GM10266 (cell line): ENCODE data around the gene MAP6.
A peak's percentile ranks its signal among the peaks of the same experiment; 100 is the strongest.

Experiments
- DNase-seq: peaks from one replicate; pipeline ENCODE4 v3.0.0; 2012; ENCODE audit errors: extremely low spot score
- TF ChIP-seq, protein P1 (sequence below): IDR thresholded peaks from 2 replicates; pipeline ENCODE4 v1.5.1; 2012; ENCODE audit warnings: mild to moderate bottlenecking, low read depth; ENCODE audit not compliant: control insufficient read depth, insufficient read depth; ENCODE audit errors: missing control alignments

Gene MAP6

DNA sequence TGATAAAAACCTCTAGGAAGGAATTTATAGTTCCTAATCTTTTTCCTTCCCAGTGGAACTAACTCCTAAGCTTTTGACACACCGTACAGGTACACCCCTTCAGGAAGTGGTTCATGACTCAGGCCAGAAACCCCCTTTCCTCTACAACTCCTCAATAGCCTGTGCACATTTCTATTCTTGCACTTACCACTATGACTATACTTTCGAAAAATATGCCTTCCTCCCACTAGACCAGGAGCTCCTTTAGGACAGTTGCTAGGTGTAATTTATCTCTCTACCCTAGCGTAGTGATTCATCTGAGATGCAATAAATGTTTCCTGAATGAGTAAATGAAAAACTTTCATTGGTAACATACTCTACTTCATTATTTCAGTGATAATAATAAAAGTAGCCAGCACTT is 14.5 kb downstream of the MAP6 start:
- peak; percentile 62 for DNase-seq
- TF ChIP-seq, protein P1, sequence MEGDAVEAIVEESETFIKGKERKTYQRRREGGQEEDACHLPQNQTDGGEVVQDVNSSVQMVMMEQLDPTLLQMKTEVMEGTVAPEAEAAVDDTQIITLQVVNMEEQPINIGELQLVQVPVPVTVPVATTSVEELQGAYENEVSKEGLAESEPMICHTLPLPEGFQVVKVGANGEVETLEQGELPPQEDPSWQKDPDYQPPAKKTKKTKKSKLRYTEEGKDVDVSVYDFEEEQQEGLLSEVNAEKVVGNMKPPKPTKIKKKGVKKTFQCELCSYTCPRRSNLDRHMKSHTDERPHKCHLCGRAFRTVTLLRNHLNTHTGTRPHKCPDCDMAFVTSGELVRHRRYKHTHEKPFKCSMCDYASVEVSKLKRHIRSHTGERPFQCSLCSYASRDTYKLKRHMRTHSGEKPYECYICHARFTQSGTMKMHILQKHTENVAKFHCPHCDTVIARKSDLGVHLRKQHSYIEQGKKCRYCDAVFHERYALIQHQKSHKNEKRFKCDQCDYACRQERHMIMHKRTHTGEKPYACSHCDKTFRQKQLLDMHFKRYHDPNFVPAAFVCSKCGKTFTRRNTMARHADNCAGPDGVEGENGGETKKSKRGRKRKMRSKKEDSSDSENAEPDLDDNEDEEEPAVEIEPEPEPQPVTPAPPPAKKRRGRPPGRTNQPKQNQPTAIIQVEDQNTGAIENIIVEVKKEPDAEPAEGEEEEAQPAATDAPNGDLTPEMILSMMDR, result no peak

DNA sequence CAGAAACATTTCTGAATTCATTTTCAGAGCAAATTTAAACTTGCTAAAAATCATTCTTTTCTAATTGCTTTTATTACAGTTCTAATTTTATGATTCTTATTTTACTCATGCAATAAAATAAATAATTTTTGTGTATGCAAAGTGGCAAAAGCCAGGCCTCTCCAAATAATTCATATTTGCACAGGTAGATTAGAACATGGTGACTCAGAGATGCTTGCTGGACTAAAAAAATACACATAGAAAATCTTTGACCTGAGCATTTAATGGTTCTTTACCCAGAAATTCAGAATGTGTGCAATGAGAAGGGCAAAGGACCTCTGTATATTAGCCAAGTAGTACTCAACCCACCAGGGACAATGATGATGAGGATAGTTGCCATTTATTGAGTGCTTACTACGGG is 15.3 kb downstream of the MAP6 start:
- DNase-seq, result no peak
- TF ChIP-seq, protein P1, result no peak

DNA sequence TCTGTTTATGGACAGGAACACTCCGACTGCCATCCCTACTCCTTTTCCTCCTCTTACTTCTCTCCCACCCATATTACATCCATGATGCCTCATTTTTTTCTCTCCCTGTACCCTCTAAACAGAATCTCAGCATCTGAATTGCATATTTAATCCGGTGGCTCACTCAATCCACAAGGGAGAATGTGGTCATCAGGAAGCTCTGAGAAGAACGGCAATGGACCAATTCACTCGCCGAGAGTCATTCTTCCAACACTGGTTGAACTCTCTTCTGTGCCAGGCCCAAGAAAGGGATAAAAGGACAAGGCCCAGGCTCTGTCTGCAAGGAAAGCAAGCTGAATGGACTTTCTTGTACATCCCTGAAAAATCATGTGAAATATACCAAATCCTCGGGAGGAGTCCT is 15.9 kb downstream of the MAP6 start:
- TF ChIP-seq, protein P1, result no peak
- no peak for DNase-seq

DNA sequence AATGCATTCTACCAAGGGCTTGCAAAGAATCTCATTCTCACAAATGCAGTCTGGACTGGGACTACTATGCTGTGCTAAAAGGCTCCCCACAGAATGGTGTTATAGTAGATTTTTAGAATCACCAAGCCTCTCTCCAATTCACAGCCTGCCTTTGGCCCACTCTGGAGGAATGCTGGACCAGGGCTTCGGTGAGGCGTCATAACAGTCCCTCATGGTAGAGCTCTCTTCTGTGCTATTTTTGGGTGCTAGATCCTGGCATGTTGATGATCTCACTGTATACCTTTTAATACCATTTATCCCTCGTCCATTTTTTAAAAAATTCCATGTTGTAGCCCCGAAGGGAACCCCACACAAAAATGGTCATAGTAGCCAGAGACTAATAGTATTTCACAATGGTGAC is 17.6 kb downstream of the MAP6 start:
- no peak for DNase-seq
- TF ChIP-seq, protein P1, result no peak

DNA sequence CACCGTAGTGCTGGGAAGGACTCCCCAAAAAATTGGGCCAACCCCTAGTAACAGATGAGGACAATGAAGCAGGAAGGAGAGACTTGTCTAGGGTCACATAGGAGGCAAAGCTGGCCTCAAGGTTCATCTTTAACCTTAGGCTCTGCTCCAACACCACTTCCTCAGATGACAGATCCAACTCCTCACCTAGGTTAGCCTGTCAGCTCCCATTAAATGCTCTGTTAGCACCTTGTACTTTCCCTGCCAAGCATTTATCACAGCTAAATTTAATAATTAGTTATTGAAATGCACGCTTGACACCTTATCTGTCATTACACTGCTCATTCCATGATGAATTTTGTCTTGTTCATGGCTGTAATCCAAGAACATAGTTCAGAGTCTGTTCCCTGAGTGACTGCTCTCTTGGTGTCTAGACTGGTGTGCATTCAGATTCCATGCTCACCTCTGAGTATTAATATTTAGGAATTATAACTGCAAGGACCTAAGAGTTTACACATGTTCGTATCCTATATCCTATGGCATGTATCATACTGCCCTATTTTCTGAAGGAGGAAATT is 18.6 kb downstream of the MAP6 start:
- TF ChIP-seq, protein P1, result no peak
- no peak for DNase-seq

DNA sequence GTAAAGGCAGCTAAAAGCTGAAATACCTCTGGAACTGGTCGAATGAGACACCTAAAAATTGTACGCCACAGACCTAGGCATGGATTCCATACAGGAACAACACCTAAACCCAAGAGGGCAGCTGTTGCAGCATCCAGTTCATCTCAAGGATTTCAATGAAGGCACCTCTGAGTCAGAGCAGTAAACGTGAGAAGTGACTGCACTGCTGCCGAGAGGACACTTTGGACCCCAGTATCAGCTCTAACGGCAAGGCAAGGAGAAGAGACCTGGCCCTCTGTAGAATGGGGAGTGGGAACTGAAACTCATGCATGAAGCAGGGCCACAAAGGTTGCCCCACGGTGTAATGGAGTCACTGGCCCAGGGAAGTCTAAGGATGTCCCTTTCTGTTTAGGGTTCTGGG is 23.9 kb downstream of the MAP6 start:
- TF ChIP-seq, protein P1, result no peak
- DNase-seq, result no peak

DNA sequence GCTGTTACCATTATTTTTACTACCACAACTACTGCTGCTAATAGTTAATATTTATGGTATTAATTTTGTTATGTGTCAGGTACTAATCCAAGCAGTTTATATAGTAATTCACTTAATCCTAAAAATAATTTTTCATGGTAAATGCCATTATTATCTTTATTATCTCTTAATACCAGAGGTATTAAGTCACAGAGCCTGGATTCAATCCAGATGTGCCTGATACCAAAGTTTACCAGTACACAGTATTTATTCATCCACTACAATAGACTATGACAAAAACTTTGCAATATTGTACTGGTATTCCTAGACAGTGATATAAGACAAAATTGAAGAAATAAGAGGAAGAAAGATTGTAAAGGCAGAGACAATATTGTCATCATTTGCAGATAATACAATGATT is 24.5 kb downstream of the MAP6 start:
- TF ChIP-seq, protein P1, result no peak
- no peak for DNase-seq
